GM10266 (cell line): ENCODE data around the gene CDADC1.

Source experiments
- DNase-seq: peaks from one replicate; pipeline ENCODE4 v3.0.0; 2012; ENCODE audit errors: extremely low spot score
- TF ChIP-seq, protein P1 (sequence below): IDR thresholded peaks from 2 replicates; pipeline ENCODE4 v1.5.1; 2012; ENCODE audit warnings: mild to moderate bottlenecking, low read depth; ENCODE audit not compliant: control insufficient read depth, insufficient read depth; ENCODE audit errors: missing control alignments

The CDADC1 gene

DNA sequence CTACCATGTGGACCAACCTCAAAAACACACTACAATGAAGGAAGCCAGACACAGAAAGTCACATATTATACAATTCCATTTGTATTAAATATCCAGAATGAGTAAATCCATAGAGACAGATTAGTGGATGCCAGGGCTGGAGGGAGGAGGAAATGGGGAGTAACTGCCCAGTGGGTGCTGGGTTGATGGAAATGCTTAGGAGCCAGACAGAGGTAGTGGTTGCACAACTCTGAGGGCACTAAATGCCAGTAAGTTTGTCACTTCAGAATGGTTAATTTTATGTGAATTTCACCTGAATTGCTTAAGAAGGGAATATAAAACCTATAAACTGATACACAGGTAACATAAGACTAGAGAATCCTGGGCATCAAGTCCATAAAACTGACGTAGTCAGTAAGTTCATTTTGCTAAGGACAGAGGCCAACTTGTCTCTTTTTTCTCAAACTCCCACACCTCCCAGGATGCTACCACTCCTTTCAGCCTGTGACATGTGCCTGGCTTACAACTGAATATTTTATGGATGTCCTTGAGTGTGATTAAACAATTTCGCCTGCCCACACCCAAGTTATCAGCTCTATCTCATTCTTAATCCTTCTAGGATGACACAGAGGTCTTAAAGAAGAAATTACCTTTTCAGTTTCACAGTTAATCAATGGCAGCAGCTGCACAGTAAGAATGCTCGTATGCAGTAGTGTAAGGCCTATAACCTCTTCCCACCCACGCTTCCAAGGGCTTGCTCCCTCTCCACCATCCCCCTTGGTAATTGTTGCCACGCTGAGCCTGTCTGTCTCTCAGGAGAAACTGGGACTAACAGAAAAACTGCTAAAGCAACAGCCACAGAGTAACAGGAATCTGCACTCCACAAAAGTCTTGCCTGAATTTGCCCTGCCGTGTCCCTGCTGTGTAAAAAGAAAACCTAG, 33.5 kb upstream of the CDADC1 start:
- TF ChIP-seq, protein P1, sequence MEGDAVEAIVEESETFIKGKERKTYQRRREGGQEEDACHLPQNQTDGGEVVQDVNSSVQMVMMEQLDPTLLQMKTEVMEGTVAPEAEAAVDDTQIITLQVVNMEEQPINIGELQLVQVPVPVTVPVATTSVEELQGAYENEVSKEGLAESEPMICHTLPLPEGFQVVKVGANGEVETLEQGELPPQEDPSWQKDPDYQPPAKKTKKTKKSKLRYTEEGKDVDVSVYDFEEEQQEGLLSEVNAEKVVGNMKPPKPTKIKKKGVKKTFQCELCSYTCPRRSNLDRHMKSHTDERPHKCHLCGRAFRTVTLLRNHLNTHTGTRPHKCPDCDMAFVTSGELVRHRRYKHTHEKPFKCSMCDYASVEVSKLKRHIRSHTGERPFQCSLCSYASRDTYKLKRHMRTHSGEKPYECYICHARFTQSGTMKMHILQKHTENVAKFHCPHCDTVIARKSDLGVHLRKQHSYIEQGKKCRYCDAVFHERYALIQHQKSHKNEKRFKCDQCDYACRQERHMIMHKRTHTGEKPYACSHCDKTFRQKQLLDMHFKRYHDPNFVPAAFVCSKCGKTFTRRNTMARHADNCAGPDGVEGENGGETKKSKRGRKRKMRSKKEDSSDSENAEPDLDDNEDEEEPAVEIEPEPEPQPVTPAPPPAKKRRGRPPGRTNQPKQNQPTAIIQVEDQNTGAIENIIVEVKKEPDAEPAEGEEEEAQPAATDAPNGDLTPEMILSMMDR = no peak
- no peak for DNase-seq

- DNase-seq = no peak
- TF ChIP-seq, protein P1 = no peak
Measured at GRCh38 chr13:49214917-49215376, 32.8 kb upstream of the CDADC1 start.

- DNase-seq = no peak
Measured at GRCh38 chr13:49216334-49216733, 31.4 kb upstream of the CDADC1 start.

GRCh38 chr13:49217962-49218492, 29.7 kb upstream of the CDADC1 start:
- DNase-seq = no peak
- TF ChIP-seq, protein P1 = no peak

More at GRCh38 chr13:49216334-49216733, 31.4 kb upstream of the CDADC1 start:
- TF ChIP-seq, protein P1 = no peak

DNA sequence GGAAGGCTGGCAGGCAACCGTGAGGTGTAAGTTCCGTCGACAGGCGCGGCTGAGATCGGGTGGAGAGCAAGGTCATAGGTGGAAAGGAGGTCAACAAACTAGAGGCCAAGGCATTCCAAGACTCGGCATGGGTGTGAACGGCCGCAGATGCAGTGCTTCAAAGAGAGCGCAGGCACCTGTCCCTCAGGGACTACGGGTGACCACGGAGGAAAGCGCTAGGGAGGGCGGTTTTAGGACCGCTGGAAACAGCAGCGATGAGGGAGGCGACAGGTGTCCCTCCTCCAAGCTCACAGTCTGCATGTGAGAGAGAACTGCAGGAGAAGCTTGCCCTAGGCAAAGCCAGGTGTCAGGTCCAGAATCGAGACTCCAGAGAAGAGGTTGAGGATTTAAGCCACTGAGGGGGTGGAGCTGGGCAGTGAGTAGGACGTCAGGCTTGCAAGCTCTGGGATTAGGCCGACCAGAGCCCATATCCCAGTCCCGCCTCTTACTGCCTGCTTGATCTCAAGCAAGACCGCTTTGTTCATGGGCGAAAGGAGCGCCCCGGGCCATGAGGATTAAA, 29.2 kb upstream of the CDADC1 start:
- TF ChIP-seq, protein P1 = no peak
- no peak for DNase-seq

DNA sequence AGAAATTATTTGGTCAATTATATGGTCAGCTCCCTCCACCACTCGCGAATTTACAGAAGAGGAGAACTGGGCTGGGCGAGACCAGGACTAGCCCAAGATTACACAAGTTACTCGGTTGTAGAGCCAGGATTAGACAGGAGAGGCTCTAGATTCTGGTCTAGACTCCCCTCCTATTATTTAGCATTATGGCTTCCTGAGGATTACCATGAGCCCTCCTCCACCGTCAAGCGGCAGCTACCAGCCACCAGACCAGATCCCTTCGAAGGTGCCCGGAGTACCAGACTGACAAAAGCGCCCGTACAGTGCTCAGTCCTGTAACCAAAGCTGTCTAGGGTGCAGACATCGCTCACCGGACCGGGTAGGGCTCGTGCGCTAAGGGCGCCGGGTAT, 28.1 kb upstream of the CDADC1 start:
- TF ChIP-seq, protein P1 = no peak
- no peak for DNase-seq
